Gastrocnemius medialis (tissue), 4 donors: ENCODE results near the gene FBXO17.
"Not testable (repeated sequence)": the region's sequence is repeated elsewhere in the genome, so short reads cannot be mapped to it uniquely, and the experiment has no call there.

ENCODE experiments used
- CTCF ChIP-seq, 5 experiments: fragments of 450-650 bp in 3 of 5; fragments of 200-600 bp in 2 of 5; sonication (generic) in 2 of 5; IDR thresholded peaks in 4 of 5; conservative IDR thresholded peaks in 1 of 5; 1 replicate in 4 of 5; 2 replicates in 1 of 5; pipeline ENCODE4 v1.5.1; 2016 to 2019; ENCODE audit warnings: antibody characterized with exemption in 5 of 5, mild to moderate bottlenecking in 3 of 5, moderate library complexity in 3 of 5
- POLR2A ChIP-seq, 2 donors: fragments of 450-650 bp; IDR thresholded peaks; one replicate each; pipeline ENCODE4 v1.6.1; 2017; ENCODE audit warnings: antibody characterized with exemption in 2 of 2, mild to moderate bottlenecking in 2 of 2, moderate library complexity in 2 of 2

- TF ChIP-seq CTCF (IDR thresholded peaks at IDR 0.05 in 4 of 5, conservative IDR thresholded peaks at IDR 0.05 in 1 of 5); POLR2A (IDR thresholded peaks at IDR 0.05): not testable (repeated sequence)
Observed at GRCh38 chr19:38966149-38966548, 9.4 kb downstream of the FBXO17 start.
